ENCODE measurements around the gene FREM2. TPM values are rescaled to one million over a fixed set of nuclear protein-coding genes. Genes with fewer than 3 reads are reported as not detected.

FREM2 gene
- total RNA-seq, 1 donor from 2014 or later, result 0.39 TPM

- DNase-seq (ENCODE audit: low spot score), result no peak
- H3K4me3 Mint-ChIP-seq (ENCODE audit: low read depth), result no peak overlapping the region
- H3K27ac Mint-ChIP-seq, result no peak overlapping the region
- no peaks in the 10 kb centered on the region for H3K9me3 Mint-ChIP-seq
- H3K36me3 Mint-ChIP-seq (ENCODE audit: low read depth), result no peaks in the 10 kb centered on the region
- peaks cover 1% of the 10 kb centered on the region for H3K27me3 Mint-ChIP-seq (ENCODE audit: low read depth)
- intact Hi-C loops (cut with micrococcal nuclease), result no loop called here
- no peaks in the 10 kb centered on the region for H3K4me1 Mint-ChIP-seq (ENCODE audit: low read depth)
These were observed 218.2 kb downstream of the FREM2 start for GRCh38 chr13:38905081-38905480.

- no peak for DNase-seq (ENCODE audit: low spot score)
- Mint-ChIP-seq H3K27ac (no peak overlapping the region), H3K4me3 (ENCODE audit: low read depth) (no peak overlapping the region), H3K27me3 (ENCODE audit: low read depth) (peaks cover 7% of the 10 kb centered on the region), H3K9me3 (no peaks in the 10 kb centered on the region), H3K4me1 (ENCODE audit: low read depth) (no peaks in the 10 kb centered on the region), H3K36me3 (ENCODE audit: low read depth) (no peaks in the 10 kb centered on the region)
- intact Hi-C loops (cut with micrococcal nuclease), result no loop called here
These were observed 219.0 kb downstream of the FREM2 start for GRCh38 chr13:38905861-38906260.

DNA sequence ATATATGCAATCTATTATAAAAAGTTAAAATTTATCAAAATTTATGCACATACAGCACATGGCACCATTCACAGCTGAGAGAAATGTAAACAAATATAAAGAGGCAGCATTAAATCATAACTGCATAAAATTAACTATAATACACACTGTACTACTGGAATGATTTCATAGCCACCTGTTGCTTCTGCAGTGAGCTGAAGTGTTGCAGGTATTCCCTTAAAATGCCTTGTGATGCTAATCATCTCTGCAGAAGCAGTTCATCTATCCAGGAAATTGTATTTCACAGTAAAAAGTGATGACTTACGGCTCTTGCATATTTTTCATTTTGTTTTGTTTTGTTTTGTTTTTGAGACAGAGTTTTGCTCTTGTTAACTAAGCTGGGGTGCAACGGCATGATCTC, 221.7 kb downstream of the FREM2 start:
- Mint-ChIP-seq H3K4me1 (ENCODE audit: low read depth) (no peaks in the 10 kb centered on the region), H3K36me3 (ENCODE audit: low read depth) (no peaks in the 10 kb centered on the region), H3K27me3 (ENCODE audit: low read depth) (peaks cover 10% of the 10 kb centered on the region), H3K4me3 (ENCODE audit: low read depth) (no peak overlapping the region), H3K9me3 (no peaks in the 10 kb centered on the region), H3K27ac (no peak overlapping the region)
- intact Hi-C loops (cut with micrococcal nuclease), result no loop called here
- no peak for DNase-seq (ENCODE audit: low spot score)

GRCh38 chr13:38914070-38914469, 227.2 kb downstream of the FREM2 start:
- Mint-ChIP-seq H3K27ac (no peak overlapping the region), H3K4me1 (ENCODE audit: low read depth) (no peaks in the 10 kb centered on the region), H3K4me3 (ENCODE audit: low read depth) (no peak overlapping the region), H3K9me3 (no peaks in the 10 kb centered on the region), H3K27me3 (ENCODE audit: low read depth) (peaks cover 12% of the 10 kb centered on the region), H3K36me3 (ENCODE audit: low read depth) (no peaks in the 10 kb centered on the region)
- no peak for DNase-seq (ENCODE audit: low spot score)
- intact Hi-C loops (cut with micrococcal nuclease), result no loop called here

- no peak for DNase-seq (ENCODE audit: low spot score)
- no peaks in the 10 kb centered on the region for H3K36me3 Mint-ChIP-seq (ENCODE audit: low read depth)
- H3K4me1 Mint-ChIP-seq (ENCODE audit: low read depth), result no peaks in the 10 kb centered on the region
- H3K27ac Mint-ChIP-seq, result no peak overlapping the region
- H3K4me3 Mint-ChIP-seq (ENCODE audit: low read depth), result no peak overlapping the region
- intact Hi-C loops (cut with micrococcal nuclease), result no loop called here
- no peaks in the 10 kb centered on the region for H3K9me3 Mint-ChIP-seq
- peaks cover 11% of the 10 kb centered on the region for H3K27me3 Mint-ChIP-seq (ENCODE audit: low read depth)
These were observed 234.2 kb downstream of the FREM2 start for GRCh38 chr13:38921081-38921480.

DNA sequence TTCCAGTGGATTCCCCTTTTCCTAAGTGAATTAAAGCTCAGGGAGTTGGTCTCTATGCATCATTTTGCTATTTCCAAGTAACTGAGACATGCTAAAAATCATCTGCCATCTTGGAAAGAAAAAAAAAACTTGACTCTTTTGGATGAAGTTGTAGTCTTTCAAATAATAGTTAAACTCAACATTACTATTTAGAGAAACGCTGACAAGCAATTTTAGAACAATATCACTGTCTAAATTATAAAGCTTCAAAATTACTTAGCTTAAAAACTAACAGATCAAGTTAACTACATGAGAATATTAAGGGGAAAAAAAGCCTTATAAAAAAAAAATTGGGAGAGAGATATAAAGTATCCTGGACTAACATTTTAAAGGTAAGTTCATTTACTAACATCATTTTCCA, 235.3 kb downstream of the FREM2 start:
- intact Hi-C loops (cut with micrococcal nuclease), result no loop called here
- no peak for DNase-seq (ENCODE audit: low spot score)
- Mint-ChIP-seq H3K27ac (no peak overlapping the region), H3K4me1 (ENCODE audit: low read depth) (no peaks in the 10 kb centered on the region), H3K4me3 (ENCODE audit: low read depth) (no peak overlapping the region), H3K27me3 (ENCODE audit: low read depth) (peaks cover 14% of the 10 kb centered on the region), H3K36me3 (ENCODE audit: low read depth) (no peaks in the 10 kb centered on the region), H3K9me3 (no peaks in the 10 kb centered on the region)

DNA sequence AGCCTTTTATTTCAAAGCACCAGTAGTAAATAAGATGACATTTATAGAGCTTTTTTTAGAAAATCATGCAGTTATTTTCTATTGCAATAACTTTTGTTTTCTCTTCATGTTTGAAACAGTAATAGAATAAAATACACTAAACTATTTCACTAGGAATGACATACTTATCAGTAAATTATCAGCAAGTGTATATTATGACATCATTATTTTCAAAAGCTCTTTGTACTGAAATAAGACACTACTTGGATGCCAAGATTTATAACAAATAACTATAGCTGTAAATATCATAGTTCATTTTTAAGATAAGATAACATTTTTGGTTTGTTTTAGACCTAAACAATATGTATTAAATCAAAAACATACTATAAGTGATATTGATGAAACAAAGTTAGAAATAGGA, 246.9 kb downstream of the FREM2 start:
- Mint-ChIP-seq H3K9me3 (no peaks in the 10 kb centered on the region), H3K36me3 (ENCODE audit: low read depth) (no peaks in the 10 kb centered on the region), H3K27ac (no peak overlapping the region), H3K27me3 (ENCODE audit: low read depth) (no peaks in the 10 kb centered on the region), H3K4me1 (ENCODE audit: low read depth) (no peaks in the 10 kb centered on the region), H3K4me3 (ENCODE audit: low read depth) (no peak overlapping the region)
- DNase-seq (ENCODE audit: low spot score), result no peak
- intact Hi-C loops (cut with micrococcal nuclease), result no loop called here
